Transverse colon (tissue), 4 donors: Measurements from ENCODE around the gene SRRM5. TPM values are rescaled to one million over a fixed set of nuclear protein-coding genes. Genes with fewer than 3 reads are reported as not detected.
"Not testable (repeated sequence)": the region's sequence is repeated elsewhere in the genome, so short reads cannot be mapped to it uniquely, and the experiment has no call there.

ENCODE experiments used
- DNase-seq: peaks from one replicate; pipeline ENCODE4 v3.0.0-alpha.2; 2019
- H3K27ac ChIP-seq, 4 donors: fragments of 200-600 bp; sonication (generic); 2 replicates each; pipeline ENCODE4 v1.5.1; 2016 to 2018; ENCODE audit warnings: inconsistent platforms in 4 of 4
- H3K27me3 ChIP-seq: fragments of 200-600 bp; sonication (generic); 2 replicates; pipeline ENCODE4 v1.5.1; 2017; ENCODE audit warnings: inconsistent platforms
- H3K36me3 ChIP-seq, 4 donors: fragments of 200-600 bp; sonication (generic); 2 replicates each; pipeline ENCODE4 v1.5.1; 2017 to 2019; ENCODE audit warnings: inconsistent platforms in 4 of 4
- H3K4me1 ChIP-seq, 4 donors: fragments of 200-600 bp; sonication (generic); 2 replicates each; pipeline ENCODE4 v1.5.1; 2017 to 2020; ENCODE audit warnings: inconsistent platforms in 4 of 4
- H3K4me3 ChIP-seq, 4 donors: fragments of 200-600 bp; sonication (generic); 1 replicate in 1 of 4; 2 replicates in 3 of 4; pipeline versions ENCODE4 v1.5.1 to v1.6.1; 2017 to 2019; ENCODE audit warnings: inconsistent platforms in 4 of 4
- H3K9me3 ChIP-seq, 2 donors: fragments of 200-600 bp; sonication (generic); 2 replicates each; pipeline ENCODE4 v1.5.1; 2017 to 2019; ENCODE audit warnings: inconsistent platforms in 2 of 2
- CTCF ChIP-seq, 5 experiments: fragments of 200-600 bp in 3 of 5; fragments of 450-650 bp in 2 of 5; sonication (generic) in 3 of 5; IDR thresholded peaks; 1 replicate in 2 of 5; 2 replicates in 3 of 5; pipeline ENCODE4 v1.5.1; 2016 to 2017; ENCODE audit warnings: antibody characterized with exemption in 5 of 5, inconsistent platforms in 3 of 5, mild to moderate bottlenecking in 2 of 5, moderate library complexity in 1 of 5
- EP300 ChIP-seq: sonication (generic); formaldehyde crosslinking; IDR thresholded peaks from one replicate; pipeline ENCODE4 v1.6.1; 2017; ENCODE audit warnings: antibody characterized with exemption, low read depth
- POLR2A ChIP-seq: fragments of 450-650 bp; IDR thresholded peaks from one replicate; pipeline ENCODE4 v1.6.1; 2016; ENCODE audit warnings: antibody characterized with exemption, mild to moderate bottlenecking, moderate library complexity
- POLR2AphosphoS5 ChIP-seq, 3 donors: sonication (generic); formaldehyde crosslinking; IDR thresholded peaks; one replicate each; pipeline ENCODE4 v1.6.1; 2016; ENCODE audit warnings: antibody characterized with exemption in 3 of 3
- WGBS, 2 donors: methylation state at CpG; one replicate each; pipeline ENCODE4 v1.1.5; 2018; ENCODE audit warnings: low coverage in 1 of 2; 5-methylcytosine and 5-hydroxymethylcytosine counted together
- in situ Hi-C, 4 donors: fragments of 200-750 bp; cut with MboI; loops; one replicate each; pipeline versions ENCODE4 v1.15.0 to v1.15.1; 2017; ENCODE audit warnings: low sequenced_read_pairs in 3 of 4, low pct_ligation_motif_present in 1 of 4, low pct_unique_long_range_greater_than_20kb in 1 of 4
- intact Hi-C: fragments of 100-400 bp; cut with DNase I; formaldehyde crosslinking; loops from one replicate; pipeline ENCODE4 v1.15.1; 2023; ENCODE audit warnings: low total_unique reads
- total RNA-seq, 4 donors: library from RNA; depleted of rRNA; stranded (reverse); fragments of >200 nt; gene quantifications; one replicate each; pipeline ENCODE4 v1.1.0, GENCODE V29; 2016

Gene SRRM5
- total RNA-seq, 4 donors from 2014 or later: 0.14 to 2.2 (median 0.64) TPM; not detected in 1

GRCh38 chr19:43599635-43600295 is 12.1 kb upstream of the SRRM5 start:
- Histone ChIP-seq H3K9me3 (no peaks in the 10 kb centered on the region), H3K4me3 (no peak overlapping the region), H3K27ac (no peak overlapping the region), H3K27me3 (no peaks in the 10 kb centered on the region), H3K4me1 (peaks cover 14 to 24% (median 20%) of the 10 kb centered on the region in 4 donors), H3K36me3 (peaks cover 0 to 6% (median 3%) of the 10 kb centered on the region in 4 donors)
- WGBS, 2 donors: 87 to 89% methylated on average over 3 to 4 of the region's 4 CpGs
- no peak for DNase-seq
- in situ Hi-C loops: no loop called here
- TF ChIP-seq POLR2AphosphoS5 (IDR thresholded peaks at IDR 0.05) (no peak), EP300 (no peak), CTCF (IDR thresholded peaks at IDR 0.05) (no peak)
- intact Hi-C loops: loop anchor here (10.0 kb wide), 1 partner anchor 65 kb away; the partner anchor contains the start of gene ZNF575

GRCh38 chr19:43600326-43600725 is 11.6 kb upstream of the SRRM5 start:
- H3K9me3 ChIP-seq, in situ Hi-C loops, DNase-seq, H3K27me3 ChIP-seq, intact Hi-C loops, H3K36me3 ChIP-seq, H3K4me3 ChIP-seq, H3K27ac ChIP-seq: not testable (repeated sequence)
- H3K4me1 ChIP-seq: peaks cover 12 to 18% (median 15%) of the 10 kb centered on the region in 4 donors
- 74 to 80% methylated on average over 1 to 5 of the region's 5 CpGs for WGBS, 2 donors

- Histone ChIP-seq H3K4me1 (no peaks in the 10 kb centered on the region), H3K4me3 (no peak overlapping the region), H3K27me3 (no peaks in the 10 kb centered on the region), H3K36me3 (no peaks in the 10 kb centered on the region), H3K9me3 (no peaks in the 10 kb centered on the region), H3K27ac (no peak overlapping the region)
- in situ Hi-C loops (no loop called here), intact Hi-C loops (no loop called here)
- no peak for DNase-seq
- WGBS, 2 donors: 76 to 77% methylated on average over 4 to 7 of the region's 7 CpGs
- no peak for TF ChIP-seq POLR2A
- TF ChIP-seq POLR2AphosphoS5 (IDR thresholded peaks at IDR 0.05): no peak
- no peak for TF ChIP-seq EP300
- no peak for TF ChIP-seq CTCF (IDR thresholded peaks at IDR 0.05)
Measured at GRCh38 chr19:43605875-43606568, 5.9 kb upstream of the SRRM5 start.

GRCh38 chr19:43606569-43607229 is 5.2 kb upstream of the SRRM5 start:
- H3K27ac ChIP-seq: no peak overlapping the region
- in situ Hi-C loops: no loop called here
- DNase-seq: no peak
- H3K36me3 ChIP-seq: no peaks in the 10 kb centered on the region
- H3K4me3 ChIP-seq: no peak overlapping the region
- TF ChIP-seq POLR2A: no peak
- TF ChIP-seq POLR2AphosphoS5 (IDR thresholded peaks at IDR 0.05): no peak
- no peak for TF ChIP-seq EP300
- TF ChIP-seq CTCF (IDR thresholded peaks at IDR 0.05): no peak
- no peaks in the 10 kb centered on the region for H3K4me1 ChIP-seq
- WGBS, 2 donors: 94 to 96% methylated on average over 6 to 7 of the region's 7 CpGs
- H3K27me3 ChIP-seq: no peaks in the 10 kb centered on the region
- no peaks in the 10 kb centered on the region for H3K9me3 ChIP-seq
- intact Hi-C loops: no loop called here
